Ascending aorta (tissue), 2 donors: ENCODE data around the gene ZGPAT. TPM values are rescaled to one million over a fixed set of nuclear protein-coding genes. Genes with fewer than 3 reads are reported as not detected.

ENCODE experiments used
- DNase-seq, 2 donors: peaks; one replicate each; pipeline ENCODE4 v3.0.0-alpha.2; 2019; ENCODE audit warnings: low spot score in 2 of 2
- H3K27ac ChIP-seq, 2 donors: fragments of 200-600 bp; sonication (generic); one replicate each; pipeline ENCODE4 v1.5.1; 2016 to 2017; ENCODE audit warnings: mild to moderate bottlenecking in 1 of 2
- H3K27me3 ChIP-seq: fragments of 200-600 bp; sonication (generic); one replicate; pipeline ENCODE4 v1.5.1; 2017
- H3K36me3 ChIP-seq, 2 donors: fragments of 200-600 bp; sonication (generic); one replicate each; pipeline ENCODE4 v1.5.1; 2016
- H3K4me1 ChIP-seq, 2 donors: fragments of 200-600 bp; sonication (generic); one replicate each; pipeline ENCODE4 v1.5.1; 2016 to 2017; ENCODE audit warnings: mild to moderate bottlenecking in 1 of 2
- H3K4me3 ChIP-seq, 2 donors: fragments of 200-600 bp; sonication (generic); one replicate each; pipeline ENCODE4 v1.5.1; 2016 to 2017; ENCODE audit warnings: mild to moderate bottlenecking in 1 of 2
- H3K9me3 ChIP-seq, 2 donors: fragments of 200-600 bp; sonication (generic); one replicate each; pipeline ENCODE4 v1.5.1; 2016
- CTCF ChIP-seq, 3 experiments: fragments of 200-600 bp in 2 of 3; fragments of 450-650 bp in 1 of 3; sonication (generic) in 2 of 3; IDR thresholded peaks; one replicate each; pipeline ENCODE4 v1.5.1; 2016 to 2019; ENCODE audit warnings: antibody characterized with exemption in 3 of 3, mild to moderate bottlenecking in 1 of 3, moderate library complexity in 1 of 3
- intact Hi-C: fragments of 100-400 bp; cut with DNase I; formaldehyde crosslinking; loops from one replicate; pipeline ENCODE4 v1.15.1; 2023
- total RNA-seq: library from RNA; depleted of rRNA; stranded (reverse); fragments of >200 nt; gene quantifications from one replicate; pipeline ENCODE4 v1.1.0, GENCODE V29; 2016

ZGPAT gene
- total RNA-seq, 1 donor from 2014 or later, result 42.4 TPM

- Histone ChIP-seq H3K9me3 (no peaks in the 10 kb centered on the region), H3K27me3 (no peaks in the 10 kb centered on the region), H3K36me3 (peaks cover 21 to 35% of the 10 kb centered on the region in 2 donors), H3K4me3 (peak overlapping the region; percentile 81 to 85), H3K27ac (peak overlapping the region; percentile 84 to 87), H3K4me1 (peaks cover 17 to 24% of the 10 kb centered on the region in 2 donors)
- intact Hi-C loops, result loop anchor here (1.0 to 5.0 kb wide), 3 partner anchors 92 to 220 kb away; partner anchors contain the start of genes PPDPF and ZBTB46
- peak in 2 of 3 experiments; percentile 15 to 30 for TF ChIP-seq CTCF (IDR thresholded peaks at IDR 0.05)
- peak; percentile 72 to 95 for DNase-seq
Measured at GRCh38 chr20:63740627-63741353, 33.0 kb downstream of the ZGPAT start.

DNA sequence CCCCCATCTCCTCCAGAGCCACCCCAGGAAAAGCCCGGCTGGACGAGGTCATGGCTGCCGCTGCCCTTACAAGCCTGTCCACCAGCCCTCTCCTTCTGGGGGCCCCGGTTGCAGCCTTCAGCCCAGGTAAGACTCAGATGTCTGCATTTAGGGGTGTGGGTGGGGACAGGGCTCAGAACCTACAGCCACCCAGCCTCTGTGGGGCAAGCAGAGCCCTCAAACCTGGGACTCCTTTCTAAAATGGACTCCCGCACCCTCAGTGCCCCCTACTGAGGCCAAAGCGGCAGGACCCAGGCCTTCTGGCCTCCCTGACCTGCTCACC, 33.5 kb downstream of the ZGPAT start:
- no peaks in the 10 kb centered on the region for H3K9me3 ChIP-seq
- no peak for TF ChIP-seq CTCF (IDR thresholded peaks at IDR 0.05)
- no peaks in the 10 kb centered on the region for H3K27me3 ChIP-seq
- peak overlapping the region; percentile 81 to 85 for H3K4me3 ChIP-seq
- DNase-seq, result no peak
- H3K4me1 ChIP-seq, result peaks cover 17 to 24% of the 10 kb centered on the region in 2 donors
- H3K36me3 ChIP-seq, result peaks cover 19 to 29% of the 10 kb centered on the region in 2 donors
- peak overlapping the region; percentile 84 to 87 for H3K27ac ChIP-seq
- intact Hi-C loops, result loop anchor here (2.0 to 5.0 kb wide), 2 partner anchors 91 to 221 kb away; partner anchors contain the start of genes PPDPF and ZBTB46

DNA sequence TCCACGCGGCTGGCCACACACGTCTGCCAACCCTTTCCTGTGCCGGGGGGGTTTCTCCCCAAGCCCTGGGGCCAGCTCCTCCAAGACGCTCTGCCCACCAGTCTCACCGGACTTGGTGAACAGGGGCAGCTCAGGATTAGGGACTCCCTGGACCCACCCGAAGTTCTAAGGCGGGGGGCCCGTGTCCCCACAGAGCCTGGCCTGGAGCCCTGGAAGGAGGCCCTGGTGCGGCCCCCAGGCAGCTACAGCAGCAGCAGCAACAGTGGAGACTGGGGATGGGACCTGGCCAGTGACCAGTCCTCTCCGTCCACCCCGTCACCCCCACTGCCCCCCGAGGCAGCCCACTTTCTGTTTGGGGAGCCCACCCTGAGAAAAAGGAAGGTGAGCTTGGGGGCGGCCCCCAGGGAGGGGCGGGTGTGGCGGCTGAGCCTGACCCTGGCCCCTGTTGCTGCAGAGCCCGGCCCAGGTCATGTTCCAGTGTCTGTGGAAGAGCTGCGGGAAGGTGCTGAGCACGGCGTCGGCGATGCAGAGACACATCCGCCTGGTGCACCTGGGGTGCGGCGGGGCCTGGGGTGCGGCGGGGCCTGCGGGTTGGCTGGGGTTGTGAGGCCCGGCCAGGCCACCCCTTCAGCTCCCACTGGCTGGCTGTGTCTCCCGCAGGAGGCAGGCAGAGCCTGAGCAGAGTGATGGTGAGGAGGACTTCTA, 34.0 kb downstream of the ZGPAT start:
- peak in 1 of 2 donors; percentile 65 for DNase-seq
- H3K36me3 ChIP-seq, result peaks cover 19 to 29% of the 10 kb centered on the region in 2 donors
- no peak for TF ChIP-seq CTCF (IDR thresholded peaks at IDR 0.05)
- peaks cover 17 to 24% of the 10 kb centered on the region in 2 donors for H3K4me1 ChIP-seq
- intact Hi-C loops, result loop anchor here (2.0 to 5.0 kb wide), 2 partner anchors 90 to 221 kb away; partner anchors contain the start of genes PPDPF and ZBTB46
- no peaks in the 10 kb centered on the region for H3K27me3 ChIP-seq
- peak overlapping the region; percentile 81 to 85 for H3K4me3 ChIP-seq
- H3K27ac ChIP-seq, result peak overlapping the region; percentile 84 to 87
- H3K9me3 ChIP-seq, result no peaks in the 10 kb centered on the region

DNA sequence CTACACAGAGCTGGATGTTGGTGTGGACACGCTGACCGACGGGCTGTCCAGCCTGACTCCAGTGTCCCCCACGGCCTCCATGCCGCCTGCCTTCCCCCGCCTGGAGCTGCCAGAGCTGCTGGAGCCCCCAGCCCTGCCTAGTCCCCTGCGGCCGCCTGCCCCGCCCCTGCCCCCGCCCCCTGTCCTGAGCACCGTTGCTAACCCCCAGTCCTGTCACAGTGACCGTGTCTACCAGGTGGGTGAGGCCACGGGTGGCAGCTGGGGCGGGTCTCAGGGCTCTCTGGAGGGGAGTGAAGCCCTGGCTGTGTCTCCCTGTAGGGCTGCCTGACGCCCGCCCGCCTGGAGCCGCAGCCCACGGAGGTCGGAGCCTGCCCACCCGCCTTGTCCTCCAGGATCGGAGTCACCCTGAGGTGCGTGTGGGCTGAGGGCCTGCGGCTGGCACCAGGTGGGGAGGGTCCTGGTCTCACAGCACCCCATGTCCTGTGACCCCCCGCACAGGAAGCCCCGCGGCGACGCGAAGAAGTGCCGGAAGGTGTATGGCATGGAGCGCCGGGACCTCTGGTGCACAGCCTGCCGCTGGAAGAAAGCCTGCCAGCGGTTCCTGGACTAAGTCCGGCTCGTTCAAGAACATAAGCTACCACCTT, 34.7 kb downstream of the ZGPAT start:
- peak in 1 of 2 donors; percentile 63 for DNase-seq
- Histone ChIP-seq H3K4me3 (no peak overlapping the region), H3K36me3 (peaks cover 19 to 29% of the 10 kb centered on the region in 2 donors), H3K27ac (no peak overlapping the region), H3K9me3 (no peaks in the 10 kb centered on the region), H3K27me3 (no peaks in the 10 kb centered on the region), H3K4me1 (peaks cover 17 to 24% of the 10 kb centered on the region in 2 donors)
- no peak for TF ChIP-seq CTCF (IDR thresholded peaks at IDR 0.05)
- intact Hi-C loops, result loop anchor here (5.0 kb wide), 1 partner anchor 90 kb away; the partner anchor contains the start of gene ZBTB46

DNA sequence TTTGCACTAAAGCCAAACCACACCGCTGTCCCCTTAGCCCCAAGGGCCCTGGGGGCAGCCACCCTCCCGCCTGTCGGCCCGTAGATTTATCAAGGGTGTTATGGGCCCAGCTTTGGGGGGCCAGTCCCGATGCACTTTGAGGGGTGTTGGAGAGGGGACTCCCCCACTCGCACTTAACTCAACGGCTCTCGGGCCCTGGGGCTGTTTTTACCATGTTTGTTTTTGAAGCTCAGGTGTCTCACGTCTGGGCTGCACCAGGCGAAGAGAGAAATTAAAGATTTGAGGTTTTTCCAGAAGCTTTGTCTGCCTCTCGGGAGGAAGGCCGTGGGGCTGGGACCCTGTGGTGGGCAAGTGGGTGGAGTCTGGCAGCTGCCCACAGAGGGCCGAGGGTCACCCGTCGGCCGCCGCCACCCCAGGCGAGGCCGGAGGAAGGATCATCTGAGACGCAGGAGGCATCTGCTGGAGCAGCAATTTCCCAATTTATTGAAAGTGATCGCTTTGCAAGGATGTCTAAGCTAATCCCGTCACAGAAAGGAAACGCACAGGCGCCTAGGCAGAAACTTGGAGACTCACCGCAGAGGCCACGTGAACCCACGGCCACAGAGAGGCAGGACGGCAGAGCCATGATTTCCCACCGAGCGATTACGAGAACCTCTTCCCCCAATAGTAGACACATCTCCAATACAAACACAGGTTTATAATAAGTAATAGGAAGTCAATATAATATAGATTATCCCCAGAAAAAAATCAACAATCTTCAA, 35.6 kb downstream of the ZGPAT start:
- Histone ChIP-seq H3K27ac (no peak overlapping the region), H3K27me3 (no peaks in the 10 kb centered on the region), H3K4me3 (no peak overlapping the region), H3K9me3 (no peaks in the 10 kb centered on the region), H3K36me3 (peaks cover 19 to 29% of the 10 kb centered on the region in 2 donors), H3K4me1 (peaks cover 15 to 21% of the 10 kb centered on the region in 2 donors)
- intact Hi-C loops, result loop anchor here (5.0 kb wide), 1 partner anchor 89 kb away; the partner anchor contains the start of gene ZBTB46
- TF ChIP-seq CTCF (IDR thresholded peaks at IDR 0.05), result no peak
- no peak for DNase-seq
